Stimulated activated CD4-positive, alpha-beta T cell treated with anti-CD3 and anti-CD28 coated beads, Interleukin-15, amount 100 ng/mL, for 48 hours (primary cell): ENCODE measurements around the gene PLA1A.
A peak's percentile ranks its signal among the peaks of the same experiment; 100 is the strongest.
"Not testable (repeated sequence)": the region's sequence is repeated elsewhere in the genome, so short reads cannot be mapped to it uniquely, and the experiment has no call there.

Experiments
- DNase-seq, 2 donors: peaks; one replicate each; pipeline ENCODE4 v3.0.0-alpha.2; 2020; ENCODE audit warnings: low read depth in 2 of 2

PLA1A gene

DNA sequence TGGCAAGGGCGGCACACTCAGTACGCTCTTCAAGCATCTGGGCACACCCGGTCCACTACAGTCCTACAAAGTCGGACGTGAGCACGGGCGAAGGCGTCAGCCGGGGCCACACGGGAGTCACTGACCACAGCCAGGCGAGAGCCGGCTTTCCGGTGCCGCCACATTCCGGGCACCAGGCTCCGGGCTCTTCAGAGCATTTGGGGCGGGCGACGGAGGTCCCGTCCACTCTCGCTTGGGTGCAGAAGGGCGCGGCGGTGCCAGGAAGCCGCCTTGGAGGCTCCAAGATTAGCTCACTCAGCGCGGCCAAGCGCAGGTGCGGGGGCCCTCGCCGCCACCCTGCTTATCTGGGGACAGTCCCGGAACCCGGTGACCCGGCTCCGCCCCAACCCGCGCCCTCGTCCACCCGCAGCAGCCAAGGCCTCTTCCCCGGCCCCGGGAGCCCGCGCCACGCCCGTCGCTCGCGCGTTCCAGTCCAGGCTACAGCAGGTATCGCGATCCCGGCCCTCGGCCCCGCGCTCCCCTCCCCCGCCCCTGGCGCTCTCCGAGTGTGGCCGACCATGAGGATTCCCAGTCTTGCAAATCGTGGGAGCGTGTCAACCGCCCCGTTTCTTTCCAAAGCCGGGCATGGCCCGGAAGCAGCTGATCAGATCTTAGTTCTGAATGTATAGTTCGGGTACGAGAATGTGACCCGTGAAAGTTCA lies 18.2 kb upstream of the PLA1A start, which contains the start of gene ADPRH:
Gene ADPRH (plus strand): TSS at position 127 of the 701 bp plus-strand sequence. CDS start 2,678 bp downstream, outside the sequence.
- peak in 1 of 2 donors; percentile 42 for DNase-seq

DNA sequence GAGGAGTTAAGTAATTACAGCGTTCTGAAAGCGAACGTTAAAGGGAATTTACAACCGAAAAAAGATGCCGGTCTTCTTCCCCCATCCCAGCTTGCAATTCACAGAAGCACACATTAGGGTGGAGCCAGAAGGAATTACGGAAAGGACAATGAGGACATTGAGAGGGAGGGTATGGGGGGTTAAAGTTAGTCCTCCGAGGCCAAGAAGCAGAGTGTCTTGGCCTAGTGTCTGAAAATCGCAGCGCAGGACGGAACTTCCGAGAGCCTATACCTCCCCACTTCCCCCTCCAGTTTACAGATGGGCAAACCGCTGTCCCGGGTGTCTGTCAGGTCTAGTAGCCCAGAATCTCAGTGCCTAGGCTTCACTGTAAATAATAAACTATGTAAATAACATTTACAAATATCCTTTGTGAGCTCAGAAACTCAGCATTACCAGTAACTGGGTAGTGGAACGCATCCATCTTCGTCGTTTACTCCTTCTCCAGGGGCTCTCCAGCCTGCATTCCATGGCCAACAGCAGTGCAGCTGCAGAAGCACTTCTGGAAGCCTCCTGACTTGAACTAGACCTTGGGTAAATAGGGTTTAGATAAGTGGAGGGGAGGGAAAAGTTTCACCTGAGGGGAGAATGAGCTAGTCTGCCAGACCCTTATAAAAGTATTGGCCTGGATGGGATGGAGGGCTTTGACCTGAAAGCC lies 17.5 kb upstream of the PLA1A start:
- no peak for DNase-seq

- DNase-seq: peak in 1 of 2 donors; percentile 25
These were observed 15.5 kb upstream of the PLA1A start for GRCh38 chr3:119582178-119582577.

DNA sequence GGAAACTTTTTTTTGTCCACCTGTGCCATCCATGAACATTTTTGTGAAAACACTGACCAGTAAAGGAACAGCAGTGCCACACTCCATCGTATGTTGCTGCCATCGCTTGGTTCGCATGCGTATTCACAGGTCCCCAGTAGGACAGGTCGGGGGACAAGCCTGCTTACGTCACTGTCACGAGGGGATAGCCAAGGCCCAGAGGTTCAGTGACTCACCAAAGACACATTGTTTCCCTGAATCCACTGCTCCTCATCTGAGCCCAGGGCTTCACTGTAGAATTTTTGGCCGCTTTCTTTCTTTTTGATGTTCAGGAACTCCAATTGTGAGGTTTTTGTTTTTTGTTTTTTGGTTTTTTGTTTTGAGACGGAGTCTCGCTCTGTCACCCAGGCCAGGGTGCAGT lies 12.5 kb upstream of the PLA1A start:
- DNase-seq: no peak

DNA sequence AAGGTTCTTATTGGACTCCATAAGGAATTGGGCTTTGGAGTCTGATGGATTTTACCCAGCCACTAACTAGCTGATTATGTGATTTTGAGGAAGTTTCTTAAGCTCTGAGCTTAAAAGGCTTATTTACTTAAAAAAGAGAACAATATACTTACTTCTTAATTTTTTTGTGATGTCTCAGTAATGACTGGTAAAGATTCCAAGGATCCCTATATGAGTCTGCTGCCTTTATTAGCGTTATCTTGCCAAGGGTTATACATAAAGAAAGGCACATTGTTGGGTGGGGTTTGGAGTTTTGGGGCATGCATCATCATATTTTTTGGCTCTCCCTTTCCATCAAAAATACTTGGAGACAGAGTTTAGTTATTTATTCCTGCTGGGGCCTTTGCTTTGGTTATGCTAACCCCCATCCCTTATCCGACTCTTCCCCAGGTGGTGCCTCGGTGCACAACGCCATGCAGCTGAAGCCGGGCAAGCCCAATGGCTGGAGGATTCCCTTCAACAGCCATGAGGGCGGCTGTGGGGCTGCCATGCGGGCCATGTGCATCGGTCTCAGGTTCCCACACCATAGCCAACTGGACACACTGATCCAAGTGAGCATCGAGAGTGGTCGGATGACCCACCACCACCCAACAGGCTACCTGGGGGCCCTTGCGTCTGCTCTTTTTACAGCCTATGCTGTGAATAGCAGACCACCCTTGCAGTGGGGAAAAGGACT lies 11.7 kb upstream of the PLA1A start:
- DNase-seq: no peak

DNA sequence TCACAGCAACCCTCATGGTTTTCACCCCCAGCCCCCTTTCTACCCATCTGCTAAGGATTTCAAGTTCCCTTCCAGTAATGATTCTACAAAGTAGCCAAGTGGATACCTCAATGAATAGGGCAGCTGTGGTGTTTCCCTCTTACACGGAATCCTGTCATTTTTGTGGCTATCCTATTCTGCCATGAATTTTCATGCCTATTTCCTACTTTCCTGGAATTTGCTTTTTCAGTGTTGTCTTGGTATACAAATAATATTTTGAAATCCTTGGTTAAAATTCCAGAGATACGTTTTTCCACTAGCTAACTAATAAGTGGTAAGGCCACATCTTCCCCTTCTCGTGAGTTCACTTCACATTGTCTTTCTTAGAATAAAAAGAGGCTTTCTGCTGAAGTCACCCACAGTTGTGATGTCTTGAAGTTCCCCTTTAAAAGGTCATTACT lies 10.9 kb upstream of the PLA1A start:
- DNase-seq: no peak

DNA sequence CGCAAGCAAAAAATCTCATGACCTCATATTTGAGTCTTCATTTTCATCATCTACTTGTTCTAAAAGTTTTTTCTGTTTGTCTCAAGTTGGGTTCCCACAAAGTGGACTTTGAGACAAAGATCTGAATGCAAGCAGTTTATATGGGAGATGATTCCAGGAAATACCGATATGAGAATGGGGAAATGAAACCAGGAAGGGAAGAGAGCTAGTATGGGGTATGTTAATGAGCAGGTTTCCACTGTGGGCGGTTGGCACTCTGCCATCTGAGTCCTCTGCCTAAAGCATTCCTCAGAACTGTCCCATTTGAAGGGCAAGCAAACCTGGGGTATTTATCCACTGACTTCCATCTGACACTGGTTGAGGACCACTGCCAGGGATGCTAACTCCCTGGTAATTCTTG lies 9.6 kb upstream of the PLA1A start:
- no peak for DNase-seq

DNA sequence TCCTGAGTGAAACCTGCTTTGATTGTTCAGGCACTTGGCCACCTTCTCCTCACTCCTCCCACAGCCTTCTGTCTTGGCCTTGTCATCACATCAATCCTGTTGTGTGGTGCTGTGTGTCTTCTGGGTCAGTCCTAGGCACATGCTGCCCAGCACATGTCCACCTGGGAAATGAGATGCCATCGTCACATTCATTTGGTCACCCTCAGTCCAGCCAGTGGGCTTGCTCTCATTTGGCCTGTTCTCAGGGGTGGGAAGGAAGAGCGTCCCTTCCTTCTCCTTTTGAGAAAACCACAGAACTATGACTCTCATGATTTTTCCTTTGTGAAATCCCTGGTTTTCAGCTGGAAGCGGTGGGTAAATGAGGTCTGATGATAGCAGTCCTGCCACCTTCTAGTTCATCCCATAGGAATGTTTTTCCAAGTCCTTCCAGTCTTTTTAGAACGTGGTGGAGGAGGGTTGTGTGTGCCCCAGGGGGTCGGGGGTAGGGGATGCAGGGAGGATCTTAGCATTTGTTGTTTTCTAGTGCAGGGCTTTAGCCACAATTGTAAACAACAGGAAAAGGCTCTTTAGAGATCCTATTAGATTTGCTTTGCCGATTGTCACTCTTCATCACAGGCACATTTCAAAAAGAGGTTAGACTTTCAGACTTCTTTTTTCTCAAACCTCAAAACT lies 8.4 kb upstream of the PLA1A start:
- no peak for DNase-seq

- no peak for DNase-seq
These were observed 7.0 kb upstream of the PLA1A start for GRCh38 chr3:119590706-119591105.

DNA sequence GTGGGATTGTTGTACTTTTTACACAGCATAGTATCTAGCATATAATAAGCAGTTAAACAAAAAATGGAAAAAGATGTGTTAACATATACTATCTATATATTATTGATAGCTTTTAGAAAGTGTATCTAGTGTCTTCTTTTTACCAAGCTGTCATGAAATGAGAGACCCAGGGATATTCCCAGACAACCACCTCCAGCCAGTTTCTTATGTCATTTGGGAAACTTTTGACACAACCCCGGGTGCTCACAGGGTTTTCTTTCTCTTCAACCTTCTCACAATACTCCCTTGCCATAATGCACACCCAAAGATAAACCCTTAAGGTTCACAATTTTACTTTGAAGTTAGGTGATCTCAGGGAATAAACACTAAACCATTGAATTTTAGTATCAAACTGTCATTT lies 4.8 kb upstream of the PLA1A start:
- no peak for DNase-seq

GRCh38 chr3:119594066-119594465 lies 3.6 kb upstream of the PLA1A start:
- DNase-seq: no peak

- not testable (repeated sequence) for DNase-seq
These were observed 2.8 kb upstream of the PLA1A start for GRCh38 chr3:119594929-119595328.

GRCh38 chr3:119595639-119596334 lies 1.9 kb upstream of the PLA1A start:
- DNase-seq: no peak

DNA sequence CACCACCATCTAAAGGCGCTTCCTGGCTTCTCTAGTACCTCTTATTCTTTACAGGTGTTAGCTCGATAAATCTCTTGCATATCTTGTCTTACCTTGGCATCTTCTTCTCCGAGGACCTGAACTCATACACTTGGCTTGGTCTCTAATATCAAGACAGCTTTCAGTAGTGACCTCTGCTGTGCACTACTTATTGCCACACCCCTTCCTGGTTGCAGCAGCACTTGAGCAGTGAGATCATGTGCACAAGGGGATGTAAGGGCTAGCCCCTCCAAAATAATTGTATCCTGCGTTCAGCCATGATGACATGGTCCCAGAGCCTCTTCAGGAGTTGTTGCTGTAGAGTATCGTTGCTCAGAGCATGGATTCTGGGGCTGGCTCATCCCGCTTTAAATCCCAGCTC lies 1.3 kb upstream of the PLA1A start:
- no peak for DNase-seq

GRCh38 chr3:119598410-119599098 lies 869 bp downstream of the PLA1A start:
- no peak for DNase-seq

DNA sequence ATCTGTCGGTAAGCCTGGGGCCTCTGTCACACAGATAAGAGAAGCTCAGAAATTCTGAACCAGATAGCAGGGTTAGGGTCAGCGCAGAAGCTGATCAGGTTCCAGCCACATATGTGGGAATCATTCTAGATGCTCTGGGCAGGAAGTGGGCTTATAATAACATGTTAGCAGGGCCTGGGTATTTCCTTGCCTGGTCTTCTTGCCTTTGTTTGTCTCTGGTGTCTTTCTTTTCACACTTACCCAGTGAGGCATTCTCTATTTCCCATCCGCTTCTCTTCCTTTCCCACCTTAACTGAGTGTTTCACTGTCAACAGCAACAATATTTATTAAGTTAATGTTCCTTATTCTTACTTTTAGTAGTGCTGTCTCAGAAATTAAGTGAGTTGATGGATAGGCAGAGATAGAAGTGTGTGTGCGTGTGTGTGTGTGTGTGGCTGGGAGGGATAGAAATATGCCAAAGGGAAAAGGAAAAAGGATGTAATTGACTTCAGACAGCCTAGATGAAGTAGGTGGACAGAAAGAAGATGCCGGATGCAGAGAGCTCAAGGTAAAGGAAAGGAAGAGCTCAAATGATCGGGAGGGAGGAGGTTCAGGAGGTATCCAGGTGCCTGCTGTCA lies 2.0 kb downstream of the PLA1A start:
- no peak for DNase-seq

GRCh38 chr3:119600732-119601131 lies 3.0 kb downstream of the PLA1A start:
- peak in 1 of 2 donors; percentile 29 for DNase-seq

DNA sequence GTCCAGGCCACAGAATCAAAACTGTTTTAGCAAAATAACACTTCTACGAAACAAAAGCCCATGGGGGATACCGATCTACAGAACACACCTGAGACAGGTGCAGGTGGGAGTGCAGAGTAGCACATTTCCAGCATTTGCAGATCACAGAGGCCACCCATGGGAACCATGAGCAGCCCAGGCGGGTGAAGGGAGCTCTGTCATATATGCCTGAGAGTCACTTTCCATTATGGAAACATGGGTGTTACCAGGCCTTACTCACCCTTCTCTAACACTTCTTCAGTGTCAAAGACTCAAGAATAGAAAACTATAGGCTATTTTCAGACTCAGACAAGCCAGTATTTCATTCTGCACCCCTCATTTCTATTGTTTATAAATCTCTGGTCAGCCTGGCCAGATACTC lies 3.5 kb downstream of the PLA1A start:
- DNase-seq: no peak

DNA sequence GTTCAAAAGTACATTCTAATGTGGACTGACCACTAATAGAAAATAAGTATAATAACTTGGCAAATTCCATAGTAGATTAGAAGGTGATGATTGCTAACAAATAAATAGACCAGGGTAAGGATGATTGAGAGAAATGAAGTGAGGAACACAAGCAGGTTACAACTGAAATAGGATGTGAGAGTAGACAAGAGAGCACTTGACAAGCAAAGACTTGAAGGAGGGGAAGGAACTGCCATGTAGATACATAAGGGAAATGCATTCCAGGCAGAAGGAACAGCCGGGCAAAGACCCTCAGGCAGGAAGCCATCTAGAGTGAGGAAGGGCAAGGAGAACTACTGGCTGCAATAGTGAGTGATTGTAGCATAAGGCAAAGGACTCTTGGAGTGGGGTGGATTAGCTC lies 5.0 kb downstream of the PLA1A start:
- DNase-seq: no peak

GRCh38 chr3:119604878-119605277 lies 7.2 kb downstream of the PLA1A start:
- DNase-seq: no peak
